NCI-H2107 (cell line): ENCODE data around the gene MMP8.
"Not testable (repeated sequence)": the region's sequence is repeated elsewhere in the genome, so short reads cannot be mapped to it uniquely, and the experiment has no call there.

Experiments
- DNase-seq: peaks from one replicate; lab custom pipeline; 2025; lab: John Stamatoyannopoulos, UW

MMP8 gene, protein sequence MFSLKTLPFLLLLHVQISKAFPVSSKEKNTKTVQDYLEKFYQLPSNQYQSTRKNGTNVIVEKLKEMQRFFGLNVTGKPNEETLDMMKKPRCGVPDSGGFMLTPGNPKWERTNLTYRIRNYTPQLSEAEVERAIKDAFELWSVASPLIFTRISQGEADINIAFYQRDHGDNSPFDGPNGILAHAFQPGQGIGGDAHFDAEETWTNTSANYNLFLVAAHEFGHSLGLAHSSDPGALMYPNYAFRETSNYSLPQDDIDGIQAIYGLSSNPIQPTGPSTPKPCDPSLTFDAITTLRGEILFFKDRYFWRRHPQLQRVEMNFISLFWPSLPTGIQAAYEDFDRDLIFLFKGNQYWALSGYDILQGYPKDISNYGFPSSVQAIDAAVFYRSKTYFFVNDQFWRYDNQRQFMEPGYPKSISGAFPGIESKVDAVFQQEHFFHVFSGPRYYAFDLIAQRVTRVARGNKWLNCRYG

DNA sequence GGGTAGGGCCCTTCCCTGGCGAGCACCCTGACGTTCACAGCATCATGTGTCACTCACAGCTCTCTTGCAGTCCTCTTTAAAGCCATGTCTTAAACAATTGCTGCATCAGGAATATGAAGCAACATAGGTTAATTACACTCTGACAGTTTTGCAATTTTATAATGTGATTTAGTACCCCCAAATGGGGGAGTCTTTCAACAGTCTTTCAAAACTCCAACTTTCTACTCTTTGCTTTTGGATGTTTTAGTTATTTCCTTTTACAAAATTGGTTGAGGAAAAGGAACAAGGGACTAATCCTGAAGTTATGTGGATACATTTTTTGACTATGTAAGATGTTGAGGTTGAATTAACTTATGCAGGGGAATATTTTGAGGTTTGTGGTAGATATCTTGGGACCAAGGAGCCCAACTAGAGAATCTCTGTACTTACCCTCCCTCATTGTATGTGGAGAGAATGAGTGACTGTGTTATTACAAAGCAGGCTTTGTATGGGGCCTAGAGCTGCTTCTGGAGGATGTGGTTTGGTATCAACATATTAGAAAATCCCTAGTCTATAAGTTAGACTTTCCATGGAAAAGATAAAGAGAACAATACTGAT, at the start of gene MMP8:
Gene MMP8, minus strand, starts transcription at position 51 of the 597 bp plus-strand sequence. CDS start 99 bp downstream, outside the sequence.
- DNase-seq: no peak

DNA sequence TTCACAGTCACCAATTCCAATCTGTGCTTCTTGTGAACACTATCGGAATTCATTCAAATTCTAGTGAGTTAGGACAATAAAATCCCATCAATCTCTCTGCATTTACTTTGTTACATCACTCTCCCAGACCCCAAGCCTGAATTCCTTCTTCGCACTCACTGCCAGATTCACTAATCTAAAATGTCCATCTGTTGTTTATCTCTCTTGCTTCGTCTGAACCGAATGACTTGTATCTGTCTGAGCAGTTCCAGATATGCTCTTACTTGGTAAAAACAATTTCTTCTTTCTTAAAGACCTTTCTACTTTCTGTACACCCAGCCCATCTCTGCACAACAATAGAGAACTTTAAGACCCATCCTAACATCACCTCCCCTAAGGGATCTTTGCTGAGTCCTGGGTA, 48.6 kb upstream of the MMP8 start:
- DNase-seq: no peak

DNA sequence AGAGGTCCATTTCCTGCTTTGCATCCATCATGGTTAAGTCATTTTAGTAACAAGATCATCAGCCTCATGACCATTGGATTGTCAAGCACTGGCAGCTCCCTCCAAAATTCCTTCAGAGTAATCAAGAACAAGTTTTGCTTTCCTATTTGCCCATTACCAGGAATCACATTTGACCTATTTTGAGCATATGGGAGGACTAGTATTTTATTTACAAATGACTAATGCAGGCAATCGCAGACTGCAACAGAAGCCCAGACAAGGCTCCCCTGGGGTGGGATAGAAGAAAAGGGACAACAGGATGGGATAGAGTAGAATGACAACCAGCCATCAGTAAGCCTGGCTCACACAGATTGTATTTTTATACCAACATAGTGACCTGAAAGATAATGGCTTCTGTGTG, 46.6 kb upstream of the MMP8 start:
- no peak for DNase-seq

DNA sequence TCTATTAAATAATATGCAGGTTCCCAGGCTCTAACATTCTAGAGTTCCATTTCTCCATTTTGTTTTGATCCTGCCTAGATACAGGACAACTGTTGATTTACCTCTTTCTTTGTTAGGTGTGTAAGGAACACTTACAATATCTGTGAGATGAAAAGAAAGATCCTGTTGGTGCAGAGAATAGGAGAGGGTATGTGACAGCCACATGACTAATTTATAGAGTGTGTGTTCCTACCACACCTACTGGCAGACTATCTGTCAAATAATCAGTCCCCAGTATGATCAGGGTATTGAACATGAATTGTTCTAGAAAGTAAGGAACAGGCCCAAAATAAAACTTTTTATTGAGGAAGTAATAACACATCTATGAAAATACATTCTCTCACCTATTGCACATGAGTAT, 45.4 kb upstream of the MMP8 start:
- no peak for DNase-seq

DNA sequence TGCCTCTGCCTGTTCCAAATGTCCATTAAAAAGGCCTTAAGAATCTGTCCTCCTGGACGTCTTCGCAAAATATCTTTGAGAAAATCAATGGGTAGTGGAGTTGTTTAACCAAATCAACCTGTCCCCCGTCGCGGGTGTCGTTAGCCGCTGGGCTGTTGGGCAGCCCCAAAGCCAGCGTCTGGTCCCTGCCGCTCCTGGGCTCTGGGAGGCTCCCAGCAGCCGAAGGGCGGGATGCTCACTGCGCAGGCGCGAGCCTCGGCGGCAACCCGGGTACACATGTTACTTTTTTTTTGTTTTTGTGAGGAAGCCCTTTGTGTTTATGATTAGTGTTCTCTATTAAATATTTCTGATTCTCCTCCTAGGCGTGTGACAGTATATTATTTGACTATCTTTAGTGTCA, 43.0 kb upstream of the MMP8 start:
- no peak for DNase-seq

DNA sequence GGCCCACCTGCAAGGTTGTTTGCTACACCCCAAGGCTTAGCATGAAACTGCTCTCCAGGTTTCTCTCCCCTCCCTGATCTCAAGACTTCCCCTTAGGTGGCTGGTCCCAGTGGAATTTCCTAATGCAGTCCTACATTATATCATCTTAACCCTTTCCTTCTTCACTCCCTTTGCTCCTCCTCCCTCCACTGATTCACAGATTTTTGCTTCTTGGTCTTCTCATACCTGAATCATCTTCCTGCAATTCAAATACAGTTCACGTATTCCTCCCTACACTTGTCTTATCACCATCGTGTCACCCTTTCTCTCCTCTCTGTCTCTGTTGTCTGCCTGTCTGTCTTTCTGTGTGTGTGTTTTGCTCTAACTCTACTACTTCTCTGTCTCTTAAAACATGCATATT, 38.7 kb upstream of the MMP8 start:
- DNase-seq: no peak

DNA sequence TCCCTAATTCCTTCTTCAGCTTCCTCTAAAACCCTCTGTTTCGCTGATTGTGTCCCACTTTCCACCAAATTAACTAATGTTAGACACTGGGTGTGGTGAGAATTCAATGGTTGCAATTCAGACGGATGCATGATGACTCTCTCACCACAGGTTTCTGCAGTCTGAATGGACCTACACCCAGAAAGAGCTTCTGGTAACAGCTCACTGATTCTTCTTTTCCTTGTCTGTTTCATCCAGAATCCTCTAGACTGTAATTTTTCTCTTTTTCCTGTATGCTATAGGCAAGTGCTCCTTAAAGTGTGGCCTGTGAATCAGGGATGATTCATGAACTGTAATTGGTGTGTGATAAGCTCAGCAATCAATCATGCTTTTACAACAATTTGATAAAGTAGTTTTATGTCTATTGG, 37.6 kb upstream of the MMP8 start:
- no peak for DNase-seq

DNA sequence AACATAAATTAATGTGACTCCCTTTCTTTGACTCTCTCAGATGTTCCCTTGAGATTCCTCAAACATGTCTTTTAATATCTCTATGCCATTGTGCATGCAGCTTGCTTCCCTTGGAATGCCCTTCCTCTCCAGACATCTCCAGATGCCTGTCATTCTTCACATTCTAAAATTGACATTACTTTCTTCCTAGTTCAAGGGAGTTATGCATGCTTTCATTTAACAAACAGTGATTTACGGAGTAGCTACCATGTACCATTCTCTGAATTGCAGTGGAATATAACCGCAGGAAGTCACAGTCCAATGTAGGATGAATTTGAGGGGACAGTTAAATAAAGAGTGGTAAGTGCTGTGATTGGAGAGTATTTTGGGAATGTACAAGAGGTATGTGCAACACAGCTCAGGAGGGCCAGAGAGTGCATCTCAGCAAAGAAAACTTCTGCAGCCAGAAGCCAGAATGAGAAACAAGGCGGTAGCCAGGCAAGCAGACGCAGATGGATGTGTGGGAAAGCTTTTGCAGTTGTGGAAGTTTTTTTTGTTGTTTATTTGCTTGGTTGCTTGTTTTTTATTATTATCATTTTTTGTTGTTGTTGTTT, 37.0 kb upstream of the MMP8 start:
- no peak for DNase-seq

DNA sequence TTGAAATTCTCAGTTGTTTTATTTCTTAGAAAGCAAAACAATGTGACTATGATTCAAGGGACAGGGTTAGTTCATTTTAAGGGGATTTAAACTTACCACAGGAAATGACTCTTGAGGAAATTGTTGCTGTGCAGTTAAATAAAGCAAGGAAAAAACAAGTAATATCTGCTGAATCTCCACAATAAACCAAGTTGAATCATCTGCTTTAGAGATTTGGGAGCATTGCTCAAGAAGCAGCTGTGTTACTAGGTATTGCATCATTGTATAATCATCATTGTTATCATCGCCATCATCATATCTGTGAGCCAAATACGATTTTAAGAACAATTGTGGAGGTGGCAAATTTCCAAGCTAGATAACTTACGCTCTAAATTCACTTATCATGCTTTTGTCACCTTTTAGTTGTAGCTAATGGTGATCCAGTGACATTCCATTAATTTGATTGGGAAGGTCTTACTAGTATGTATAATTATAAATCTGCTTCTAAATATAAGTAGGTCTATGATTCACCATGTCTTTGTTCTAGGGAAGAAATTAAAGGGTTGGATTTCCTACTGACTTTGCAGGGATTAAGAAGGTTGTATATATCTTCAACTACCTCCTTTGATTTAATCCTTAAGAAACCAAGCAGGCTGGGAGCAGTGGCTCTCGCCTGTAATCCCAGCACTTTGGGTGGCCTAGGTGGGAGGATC, 35.7 kb upstream of the MMP8 start:
- DNase-seq: no peak

DNA sequence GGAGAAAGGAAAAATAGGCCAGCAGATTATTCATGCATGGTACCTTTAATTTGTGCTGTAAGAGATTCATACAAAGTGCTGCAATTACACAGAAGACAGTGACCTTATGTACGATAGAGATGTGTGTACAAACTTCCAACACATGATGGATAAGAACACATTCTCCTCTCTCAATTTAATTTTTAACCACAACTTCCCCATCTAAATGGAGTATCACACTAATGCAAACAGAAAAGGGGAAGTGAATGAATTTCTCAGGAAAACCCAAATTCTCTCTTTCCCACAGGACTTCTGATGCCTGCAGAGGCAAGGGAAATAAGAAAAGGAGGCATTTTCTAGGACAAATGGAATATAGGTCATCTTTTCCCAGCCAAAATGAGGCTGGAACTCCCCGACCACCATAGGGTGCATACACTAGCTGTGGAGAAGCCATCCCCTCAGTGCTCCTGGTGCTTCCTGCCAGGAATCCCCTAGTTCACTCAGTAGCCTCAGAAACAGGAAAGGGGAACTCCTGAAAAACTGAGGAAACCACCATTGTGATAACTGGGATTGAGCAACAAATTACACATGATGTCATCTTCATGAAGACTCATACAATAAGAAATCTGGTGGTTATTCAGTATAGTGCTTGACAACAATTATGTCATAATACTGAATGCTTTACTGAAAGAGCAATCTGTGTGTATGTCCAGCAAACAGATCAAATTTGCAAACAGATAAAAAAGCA, 33.2 kb upstream of the MMP8 start:
- no peak for DNase-seq

DNA sequence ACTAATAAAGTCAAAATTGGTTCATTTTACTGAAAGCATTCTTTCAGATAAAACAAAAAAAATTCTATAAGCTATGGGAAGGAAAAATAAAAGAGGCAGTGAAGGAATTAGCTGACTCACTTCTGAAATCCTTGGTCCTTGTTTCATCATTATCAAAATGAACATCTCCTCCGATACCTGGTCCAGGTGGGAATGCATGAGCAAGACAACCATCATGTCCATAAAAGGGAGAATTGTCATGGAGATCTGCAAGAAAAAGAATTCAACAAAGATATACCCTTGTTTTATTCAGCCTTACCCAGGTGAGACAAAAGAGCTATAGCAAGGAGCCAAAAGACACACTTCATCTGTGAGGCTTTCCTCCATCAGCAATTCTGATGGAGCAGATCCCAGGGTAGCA, 28.5 kb upstream of the MMP8 start:
- DNase-seq: no peak

DNA sequence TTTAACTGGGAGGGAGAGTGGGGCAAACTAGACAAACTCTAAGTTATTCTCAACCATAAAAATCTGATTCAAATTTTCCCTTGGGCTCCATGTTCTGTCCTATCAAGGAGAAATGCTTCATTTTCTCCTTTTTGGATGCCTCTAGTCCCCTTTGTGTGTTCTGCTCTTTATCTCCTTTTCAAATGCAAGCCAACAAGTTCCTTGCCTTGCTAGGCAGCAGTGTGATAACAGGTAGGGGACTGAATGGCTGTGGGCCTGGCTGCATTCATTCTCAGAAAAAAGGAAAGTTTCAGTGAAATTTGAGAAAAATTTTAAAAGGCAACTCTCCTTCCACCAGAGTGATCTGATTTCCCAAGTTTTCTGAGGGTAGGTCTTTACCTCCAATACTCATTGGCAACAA, 26.9 kb upstream of the MMP8 start:
- no peak for DNase-seq

DNA sequence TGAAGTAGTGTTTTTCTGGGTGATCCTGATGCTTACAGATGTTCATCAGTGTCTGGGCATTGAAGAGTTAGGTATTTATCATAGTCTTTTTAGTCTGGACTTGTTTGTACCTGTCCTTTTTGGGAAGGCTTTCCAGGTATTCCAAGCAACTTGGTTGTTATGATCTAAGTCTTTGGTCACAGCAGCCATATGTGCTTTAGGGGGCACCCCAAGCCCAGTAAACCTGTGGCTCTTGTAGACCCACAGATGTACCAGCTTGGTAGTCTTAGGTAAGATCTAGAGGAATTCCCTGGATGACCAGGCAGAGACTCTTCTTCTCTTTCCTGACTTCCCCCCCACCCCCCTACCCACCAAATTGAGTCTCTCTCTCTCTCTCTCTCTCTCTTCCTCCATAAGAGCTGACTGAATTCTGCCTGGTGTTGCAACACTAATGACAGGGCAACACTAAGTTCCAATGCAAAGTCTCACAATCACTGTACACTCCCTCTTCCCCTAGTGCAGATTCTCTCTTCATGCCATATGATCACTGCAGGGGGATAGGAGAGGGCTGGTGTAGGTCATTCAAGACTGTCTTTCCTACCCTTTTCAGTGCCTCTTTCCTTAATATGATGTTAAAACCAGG, 24.5 kb upstream of the MMP8 start:
- DNase-seq: no peak

DNA sequence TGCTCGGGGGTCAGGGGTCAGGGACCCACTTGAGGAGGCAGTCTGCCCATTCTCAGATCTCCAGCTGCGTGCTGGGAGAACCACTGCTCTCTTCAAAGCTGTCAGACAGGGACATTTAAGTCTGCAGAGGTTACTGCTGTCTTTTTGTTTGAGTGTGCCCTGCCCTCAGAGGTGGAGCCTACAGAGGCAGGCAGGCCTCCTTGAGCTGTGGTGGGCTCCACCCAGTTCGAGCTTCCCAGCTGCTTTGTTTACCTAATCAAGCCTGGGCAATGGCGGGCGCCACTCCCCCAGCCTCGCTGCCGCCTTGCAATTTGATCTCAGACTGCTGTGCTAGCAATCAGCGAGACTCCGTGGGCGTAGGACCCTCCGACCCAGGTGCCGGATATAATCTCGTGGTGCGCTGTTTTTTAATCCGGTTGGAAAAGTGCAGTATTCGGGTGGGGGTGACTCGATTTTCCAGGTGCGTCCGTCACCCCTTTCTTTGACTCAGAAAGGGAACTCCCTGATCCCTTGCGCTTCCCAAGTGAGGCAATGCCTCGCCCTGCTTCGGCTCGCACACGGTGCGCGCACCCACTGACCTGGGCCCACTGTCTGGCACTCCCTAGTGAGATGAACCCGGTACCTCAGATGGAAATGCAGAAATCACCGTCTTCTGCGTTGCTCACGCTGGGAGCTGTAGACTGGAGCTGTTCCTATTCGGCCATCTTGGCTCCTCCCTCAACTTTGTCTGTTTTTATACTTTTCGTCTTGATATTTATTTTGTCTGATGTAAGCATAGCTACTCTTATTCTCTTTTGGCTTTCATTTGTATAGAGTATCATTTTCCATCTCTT, 22.2 kb upstream of the MMP8 start:
- DNase-seq: not testable (repeated sequence)

DNA sequence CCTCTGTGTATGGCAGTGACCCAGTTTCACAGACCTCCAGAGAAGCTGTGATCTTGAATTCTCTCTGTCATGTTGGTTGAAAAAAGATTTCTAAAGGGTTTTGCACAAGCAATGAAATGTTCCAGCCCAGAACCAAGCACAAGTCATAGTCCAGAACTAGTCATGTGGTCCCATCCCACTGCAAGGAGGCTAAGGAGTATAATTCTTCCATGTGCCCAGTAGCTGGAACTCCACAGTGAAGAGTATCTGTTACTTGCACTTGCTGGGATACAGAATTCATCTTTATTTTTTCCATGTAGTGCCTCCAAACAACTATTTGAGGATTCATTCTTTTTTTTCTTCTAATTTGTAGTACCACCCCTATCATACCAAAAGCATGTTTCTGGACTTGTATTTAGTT, 9.9 kb upstream of the MMP8 start:
- DNase-seq: no peak

DNA sequence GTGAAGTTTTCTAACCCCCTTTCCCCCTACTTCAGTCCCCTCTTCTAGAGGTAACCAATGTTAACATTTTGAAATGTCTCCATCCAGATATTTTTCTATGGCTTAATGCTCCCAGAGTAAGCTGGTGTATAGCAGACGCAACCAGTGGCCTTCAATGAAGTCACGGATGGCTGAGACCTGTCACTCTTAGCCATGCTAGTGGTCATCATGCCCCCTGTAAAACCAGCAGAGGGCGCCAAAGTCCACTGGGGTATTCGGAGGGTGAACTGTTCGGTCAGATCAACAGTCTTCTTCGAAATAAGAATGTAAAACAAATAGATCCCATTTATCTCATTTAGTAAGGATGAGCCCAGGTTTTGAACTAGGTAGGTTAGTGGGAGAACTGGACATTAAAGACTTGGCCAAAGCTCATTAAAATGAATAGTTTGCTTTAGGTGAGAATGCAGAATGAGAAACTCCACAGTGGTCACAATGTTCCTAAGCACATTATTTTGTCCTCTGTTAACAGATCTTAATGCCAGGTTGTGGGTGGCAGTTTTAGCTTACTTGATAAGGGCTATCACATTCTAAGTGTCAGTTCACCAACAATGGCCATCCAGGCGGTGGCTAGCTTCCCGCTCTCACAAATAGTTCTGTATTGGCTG, 8.6 kb upstream of the MMP8 start:
- peak; percentile 15 for DNase-seq

DNA sequence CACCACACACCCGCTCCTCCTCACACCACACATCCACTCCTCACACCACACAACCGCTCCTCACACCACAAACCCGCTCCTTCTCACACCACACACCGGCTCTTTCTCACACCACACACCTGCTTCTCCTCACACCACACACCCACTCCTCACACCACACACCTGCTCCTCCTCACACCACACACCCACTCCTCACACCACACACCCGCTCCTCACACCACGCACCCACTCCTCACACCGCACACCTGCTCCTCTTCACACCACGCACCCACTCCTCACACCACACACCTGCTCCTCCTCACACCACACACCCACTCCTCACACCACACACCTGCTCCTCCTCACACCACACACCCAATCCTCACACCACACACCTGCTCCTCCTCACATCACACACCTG, 6.2 kb upstream of the MMP8 start:
- not testable (repeated sequence) for DNase-seq

DNA sequence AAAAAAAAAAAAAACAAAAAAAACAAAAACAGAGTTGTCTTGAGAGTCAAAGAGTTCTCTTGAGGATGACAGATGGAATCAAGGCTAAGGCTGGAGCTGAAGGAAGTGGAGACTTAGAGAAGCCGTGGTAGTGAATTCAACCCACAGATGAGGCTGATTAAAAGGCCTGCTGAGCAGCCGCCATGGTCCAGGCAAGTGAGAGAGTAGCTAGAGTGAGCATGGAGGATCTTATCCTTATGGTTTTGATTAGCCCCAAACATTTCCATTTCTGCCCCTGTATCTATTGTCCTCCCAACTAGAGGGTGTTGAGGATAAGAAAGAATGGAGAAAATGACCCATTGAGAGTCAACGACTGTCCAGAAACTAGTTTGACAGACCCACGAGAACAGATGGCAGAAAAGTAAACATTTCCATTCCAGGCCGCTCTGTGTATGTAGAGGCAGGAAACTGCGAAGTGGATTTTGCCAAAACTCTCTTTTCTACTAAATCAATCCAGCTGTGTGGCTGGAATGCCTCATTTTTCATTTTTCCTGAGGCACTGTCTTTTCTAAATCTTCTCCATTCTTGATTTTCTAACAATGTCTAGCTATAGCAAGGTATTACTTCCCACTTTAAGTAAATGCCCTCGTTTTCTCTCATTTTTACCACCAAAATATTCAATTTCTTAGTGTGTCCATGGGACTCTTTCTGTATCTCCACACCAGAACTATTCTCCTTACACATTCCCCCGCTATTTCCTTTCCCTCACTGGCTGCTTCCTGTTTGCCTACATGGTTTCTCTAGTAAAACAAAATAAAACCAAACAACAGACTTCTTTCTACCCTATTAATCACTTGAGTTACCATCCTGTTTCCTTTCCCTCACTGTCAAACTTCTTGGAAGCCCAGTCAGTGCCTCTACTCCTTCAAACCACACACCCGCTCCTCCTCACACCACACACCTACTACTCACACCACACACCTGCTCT, 5.4 kb upstream of the MMP8 start:
- no peak for DNase-seq

DNA sequence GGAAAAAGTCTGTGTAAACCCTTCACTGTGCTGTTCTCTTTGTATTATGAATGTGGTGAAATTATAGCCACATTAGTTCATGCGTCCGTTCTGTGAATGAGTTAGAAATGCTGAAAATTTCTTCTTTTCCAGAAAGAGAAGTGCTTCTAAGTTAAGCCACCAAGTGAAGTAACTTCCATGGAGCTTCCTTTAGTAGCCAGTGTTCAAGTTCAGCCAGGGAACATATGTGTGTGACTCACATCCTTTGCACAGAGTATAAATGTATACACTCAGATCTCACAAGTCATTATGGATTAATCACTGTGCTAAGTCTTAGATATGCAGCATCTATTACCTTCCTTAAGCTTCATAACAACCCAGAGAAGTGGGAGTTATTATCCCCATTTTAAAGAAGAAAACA, 3.1 kb upstream of the MMP8 start:
- DNase-seq: no peak
